ENCODE results near the gene TMEM221. TPM values are rescaled to one million over a fixed set of nuclear protein-coding genes. Genes with fewer than 3 reads are reported as not detected.
"Not testable (repeated sequence)": the region's sequence is repeated elsewhere in the genome, so short reads cannot be mapped to it uniquely, and the experiment has no call there.

Gene TMEM221
- total RNA-seq, 5 donors from 2014 or later (not counting 1 experiment from before 2014, with no cell fraction given), result not detected

DNA sequence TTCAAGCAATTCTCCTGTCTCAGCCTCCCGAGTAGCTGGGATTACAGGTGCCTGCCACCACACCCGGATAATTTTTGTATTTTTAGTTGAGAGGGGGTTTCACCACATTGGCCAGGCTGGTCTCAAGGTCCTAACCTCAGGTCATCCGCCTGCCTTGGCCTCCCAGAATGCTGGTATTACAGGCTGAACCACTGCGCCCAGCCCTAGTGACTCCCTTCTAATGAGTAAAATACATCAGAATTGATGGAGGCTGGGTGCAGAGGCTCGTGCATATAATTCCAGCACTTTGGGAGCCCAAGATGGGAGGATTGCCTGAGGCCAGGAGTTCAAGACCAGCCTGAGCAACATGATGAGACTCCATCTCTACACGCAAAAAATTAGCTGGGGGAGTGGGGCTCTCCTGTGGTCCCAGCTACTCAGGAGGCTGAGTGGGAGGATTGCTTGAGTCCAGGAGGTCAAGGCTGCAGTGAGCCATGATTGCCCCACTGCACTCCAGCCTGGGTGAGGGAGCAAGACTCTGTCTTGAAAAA is 26.6 kb upstream of the TMEM221 start:
- peaks cover 8 to 19% (median 14%) of the 10 kb centered on the region in 3 donors for H3K4me1 Mint-ChIP-seq
- WGBS (ENCODE audit: insufficient coverage), result 81% methylated on average over 3 of the region's 6 CpGs
- H3K4me3 Mint-ChIP-seq; H3K27me3 Mint-ChIP-seq; POLR2A ChIA-PET; H3K36me3 Mint-ChIP-seq; H3K27ac ChIP-seq (ENCODE audit: low read length); H3K27ac Mint-ChIP-seq; CTCF ChIA-PET; ATAC-seq (replicated peaks in 1 of 4); DNase-seq; H3K27me3 ChIP-seq (replicated peaks in 1 of 2; ENCODE audit: control insufficient read depth in 2 of 2, extremely low read depth in 1 of 2, insufficient read depth in 2 of 2, low read length in 1 of 2); H3K9me3 Mint-ChIP-seq; H3K9me3 ChIP-seq; H3K36me3 ChIP-seq (ENCODE audit: control insufficient read depth in 2 of 2, extremely low read depth in 1 of 2, insufficient read depth in 1 of 2, low read length in 1 of 2); H3K4me3 ChIP-seq (ENCODE audit: control insufficient read depth in 1 of 2, extremely low read depth in 1 of 2, low read length in 1 of 2): not testable (repeated sequence)
- H3K4me1 ChIP-seq (ENCODE audit: control insufficient read depth in 1 of 2, extremely low read depth in 1 of 2, insufficient read depth in 2 of 2, low read length in 2 of 2), result peaks cover 0 to 12% of the 10 kb centered on the region in 2 experiments

DNA sequence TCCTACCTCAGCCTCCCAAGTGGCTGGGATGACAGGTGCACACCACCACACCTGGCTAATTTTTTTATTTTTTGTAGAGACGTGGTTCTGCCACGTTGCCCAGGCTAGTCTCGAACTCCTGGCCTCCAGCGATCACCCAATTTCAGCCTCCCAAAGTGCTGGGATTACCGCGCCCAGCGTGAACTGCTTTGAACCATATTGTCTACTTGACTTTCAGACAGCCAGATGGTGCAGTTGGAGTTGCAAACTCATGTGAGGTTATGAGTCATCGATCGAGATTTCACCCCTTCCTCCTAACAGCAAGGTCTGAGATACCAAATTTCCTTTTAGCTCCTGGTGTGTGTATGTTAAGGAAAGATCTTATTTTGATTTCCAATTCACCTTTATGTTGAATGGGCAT is 24.6 kb upstream of the TMEM221 start:
- ATAC-seq (replicated peaks in 1 of 4), result no peak
- Histone ChIP-seq H3K9me3 (no peaks in the 10 kb centered on the region), H3K27me3 (replicated peaks in 1 of 2; ENCODE audit: control insufficient read depth in 2 of 2, extremely low read depth in 1 of 2, insufficient read depth in 2 of 2, low read length in 1 of 2) (no peaks in the 10 kb centered on the region), H3K4me1 (ENCODE audit: control insufficient read depth in 1 of 2, extremely low read depth in 1 of 2, insufficient read depth in 2 of 2, low read length in 2 of 2) (peaks cover 2 to 27% of the 10 kb centered on the region in 2 experiments), H3K4me3 (ENCODE audit: control insufficient read depth in 1 of 2, extremely low read depth in 1 of 2, low read length in 1 of 2) (no peak overlapping the region), H3K27ac (ENCODE audit: low read length) (no peak overlapping the region), H3K36me3 (ENCODE audit: control insufficient read depth in 2 of 2, extremely low read depth in 1 of 2, insufficient read depth in 1 of 2, low read length in 1 of 2) (no peaks in the 10 kb centered on the region)
- Mint-ChIP-seq H3K9me3 (no peaks in the 10 kb centered on the region), H3K36me3 (no peaks in the 10 kb centered on the region), H3K27me3 (no peaks in the 10 kb centered on the region), H3K4me1 (peaks cover 25 to 31% (median 27%) of the 10 kb centered on the region in 3 donors), H3K27ac (peak overlapping the region in 1 of 2 donors; percentile 34), H3K4me3 (peak overlapping the region in 2 of 3 donors; percentile 6 to 98)
- POLR2A ChIA-PET, result no interaction called here
- CTCF ChIA-PET, result no interaction called here
- WGBS (ENCODE audit: insufficient coverage), result 86% methylated on average over 4 of the region's 9 CpGs
- no peak for DNase-seq

DNA sequence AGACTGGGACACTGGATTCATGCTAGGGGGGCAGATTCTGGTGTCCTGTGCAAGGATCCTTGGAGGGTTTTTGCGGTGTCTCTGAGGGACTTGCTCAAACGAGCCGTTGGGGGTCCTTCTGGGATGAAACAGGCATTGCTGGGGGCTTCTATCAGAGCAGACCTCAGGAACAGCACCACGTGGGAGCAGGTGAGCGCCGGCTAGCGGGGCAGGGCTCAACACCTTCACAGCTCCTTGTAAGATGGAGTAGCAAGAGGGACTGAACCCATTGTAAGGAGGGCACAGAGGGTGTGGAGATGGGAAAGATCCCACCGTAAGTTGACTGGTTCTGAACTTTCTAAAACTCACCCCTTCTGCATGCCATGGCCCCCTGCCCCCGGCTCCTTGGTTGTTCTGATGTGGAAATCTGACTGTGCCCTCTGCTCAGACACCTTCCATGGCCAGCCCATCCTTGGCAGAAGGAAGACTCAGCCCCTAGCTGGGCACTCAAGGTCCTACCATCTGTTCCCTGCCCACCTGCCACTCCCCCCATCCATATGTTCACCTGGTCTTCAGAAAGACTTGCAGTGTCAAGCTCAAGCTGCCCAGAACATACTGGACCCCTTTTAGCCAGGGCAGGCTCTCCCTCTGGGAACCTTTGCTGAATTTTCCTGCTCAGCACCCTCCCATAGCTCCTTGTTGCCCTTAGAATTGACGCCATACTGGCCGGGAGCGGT is 23.1 kb upstream of the TMEM221 start:
- Histone ChIP-seq H3K36me3 (ENCODE audit: control insufficient read depth in 2 of 2, extremely low read depth in 1 of 2, insufficient read depth in 1 of 2, low read length in 1 of 2) (no peaks in the 10 kb centered on the region), H3K27me3 (replicated peaks in 1 of 2; ENCODE audit: control insufficient read depth in 2 of 2, extremely low read depth in 1 of 2, insufficient read depth in 2 of 2, low read length in 1 of 2) (no peaks in the 10 kb centered on the region), H3K9me3 (no peaks in the 10 kb centered on the region), H3K4me3 (ENCODE audit: control insufficient read depth in 1 of 2, extremely low read depth in 1 of 2, low read length in 1 of 2) (no peak overlapping the region), H3K4me1 (ENCODE audit: control insufficient read depth in 1 of 2, extremely low read depth in 1 of 2, insufficient read depth in 2 of 2, low read length in 2 of 2) (peaks cover 2 to 27% of the 10 kb centered on the region in 2 experiments), H3K27ac (ENCODE audit: low read length) (no peak overlapping the region)
- ATAC-seq (replicated peaks in 1 of 4), result no peak
- POLR2A ChIA-PET, result interaction anchor here in 1 of 2 donors (0.5 kb wide), 1 partner anchor 68 kb away, joined by 4 read pairs; no protein-coding TSS in a partner anchor
- Mint-ChIP-seq H3K9me3 (no peaks in the 10 kb centered on the region), H3K27ac (peak overlapping the region; percentile 49 to 52), H3K4me1 (peaks cover 25 to 31% (median 27%) of the 10 kb centered on the region in 3 donors), H3K36me3 (no peaks in the 10 kb centered on the region), H3K4me3 (peak overlapping the region; percentile 92 to 98 (median 92)), H3K27me3 (no peaks in the 10 kb centered on the region)
- CTCF ChIA-PET, result interaction anchor here in 1 of 2 donors (0.6 kb wide), 1 partner anchor 13 kb away, joined by 3 read pairs; no protein-coding TSS in a partner anchor
- DNase-seq, result no peak
- WGBS (ENCODE audit: insufficient coverage), result 72% methylated on average over 7 of the region's 12 CpGs

DNA sequence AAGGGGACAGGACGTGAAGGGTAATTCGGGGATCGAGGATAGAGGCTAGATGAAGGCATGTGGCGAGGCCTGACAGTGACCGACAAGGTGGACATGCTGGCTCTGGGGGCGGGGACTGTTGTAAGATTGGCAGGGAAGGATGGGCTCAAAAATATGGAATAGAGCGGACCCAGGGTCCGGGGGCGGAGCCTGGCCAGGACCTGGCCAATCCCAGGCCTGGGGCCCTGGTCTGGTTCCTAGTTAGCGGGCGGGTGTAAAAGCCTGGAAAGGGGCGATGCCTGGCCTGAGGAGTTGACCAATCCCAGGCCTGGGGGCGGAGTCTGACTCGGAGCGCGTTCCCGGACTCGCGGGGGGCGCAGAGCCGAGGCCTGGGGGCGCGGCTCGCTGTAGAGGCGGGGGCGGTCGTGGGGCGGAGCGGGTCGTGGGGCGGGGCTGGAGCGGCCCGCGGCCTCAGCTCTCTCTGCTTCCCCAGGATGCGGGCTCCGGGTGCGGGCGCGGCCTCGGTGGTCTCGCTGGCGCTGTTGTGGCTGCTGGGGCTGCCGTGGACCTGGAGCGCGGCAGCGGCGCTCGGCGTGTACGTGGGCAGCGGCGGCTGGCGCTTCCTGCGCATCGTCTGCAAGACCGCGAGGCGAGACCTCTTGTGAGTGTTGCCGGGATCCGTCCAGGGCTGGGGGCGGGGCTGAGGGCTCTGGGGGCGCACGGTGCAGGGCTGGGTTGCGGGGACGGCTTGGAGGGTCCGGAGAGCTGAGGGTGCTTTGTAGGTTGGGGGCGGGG is 21.8 kb upstream of the TMEM221 start, which contains the start of gene SLC27A1:
Gene SLC27A1, plus strand, starts transcription at position 457 of the 774 bp plus-strand sequence. Its CDS starts 17 bp downstream, at position 474.
- Histone ChIP-seq H3K27me3 (replicated peaks in 1 of 2; ENCODE audit: control insufficient read depth in 2 of 2, extremely low read depth in 1 of 2, insufficient read depth in 2 of 2, low read length in 1 of 2) (no peaks in the 10 kb centered on the region), H3K9me3 (no peaks in the 10 kb centered on the region), H3K27ac (ENCODE audit: low read length) (peak within 1 kb of the TSS; percentile 69), H3K4me3 (ENCODE audit: control insufficient read depth in 1 of 2, extremely low read depth in 1 of 2, low read length in 1 of 2) (peak within 1 kb of the TSS; percentile 71 to 83), H3K4me1 (ENCODE audit: control insufficient read depth in 1 of 2, extremely low read depth in 1 of 2, insufficient read depth in 2 of 2, low read length in 2 of 2) (peaks cover 2 to 30% of the 10 kb centered on the region in 2 experiments), H3K36me3 (ENCODE audit: control insufficient read depth in 2 of 2, extremely low read depth in 1 of 2, insufficient read depth in 1 of 2, low read length in 1 of 2) (no peaks in the 10 kb centered on the region)
- peak; percentile 73 to 78 (median 76) for ATAC-seq (replicated peaks in 1 of 4)
- Mint-ChIP-seq H3K4me1 (peaks cover 29 to 36% (median 35%) of the 10 kb centered on the region in 3 donors), H3K27ac (peak within 1 kb of the TSS; percentile 88 to 96), H3K36me3 (no peaks in the 10 kb centered on the region), H3K27me3 (no peaks in the 10 kb centered on the region), H3K9me3 (no peaks in the 10 kb centered on the region), H3K4me3 (peak within 1 kb of the TSS; percentile 92 to 98 (median 92))
- ChIA-PET POLR2A (interaction anchor here (0.5 to 0.7 kb wide), 2 partner anchors 77 to 249 kb away, joined by 3 to 6 read pairs; partner anchors contain the start of gene MAP1S (in 1 of the 2)), CTCF (no interaction called here)
- under 1% methylated on average over 61 of the region's 67 CpGs for WGBS (ENCODE audit: insufficient coverage)
- DNase-seq, result peak; percentile 71 to 92 (median 84)

DNA sequence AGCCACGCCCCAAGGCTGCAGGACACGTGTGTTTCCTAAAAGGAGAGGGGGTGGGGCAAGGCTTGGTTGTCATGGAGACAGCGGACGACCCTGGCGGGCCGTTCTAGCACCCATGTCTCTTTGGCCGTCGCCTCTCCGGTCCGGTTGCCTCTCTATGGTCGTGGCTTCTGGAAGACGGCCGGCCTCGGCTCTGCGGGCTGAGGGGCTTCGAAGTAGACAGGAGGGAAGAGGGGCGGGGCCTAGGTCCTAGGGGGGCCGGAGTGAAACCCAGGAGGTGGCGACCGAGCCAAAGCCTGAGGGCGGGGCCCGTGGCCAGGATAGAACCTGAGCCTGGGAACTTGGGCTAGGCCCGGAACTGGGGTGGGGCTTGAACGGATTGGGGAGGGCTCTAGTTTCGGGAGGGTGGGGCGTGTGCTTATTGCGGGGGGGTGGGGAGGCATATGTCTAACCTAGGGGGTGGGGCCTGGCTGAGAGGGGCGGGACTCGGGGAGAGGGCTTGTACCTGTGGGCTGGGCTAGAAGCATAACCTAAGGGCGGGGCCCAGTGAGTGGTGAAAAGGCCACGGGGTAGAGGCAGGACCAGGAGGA is 21.1 kb upstream of the TMEM221 start:
- Mint-ChIP-seq H3K27me3 (no peaks in the 10 kb centered on the region), H3K27ac (peak overlapping the region; percentile 88 to 96), H3K9me3 (no peaks in the 10 kb centered on the region), H3K4me1 (peaks cover 29 to 36% (median 35%) of the 10 kb centered on the region in 3 donors), H3K36me3 (no peaks in the 10 kb centered on the region), H3K4me3 (peak overlapping the region; percentile 92 to 98 (median 92))
- Histone ChIP-seq H3K36me3 (ENCODE audit: control insufficient read depth in 2 of 2, extremely low read depth in 1 of 2, insufficient read depth in 1 of 2, low read length in 1 of 2) (no peaks in the 10 kb centered on the region), H3K27ac (ENCODE audit: low read length) (peak overlapping the region; percentile 69), H3K4me1 (ENCODE audit: control insufficient read depth in 1 of 2, extremely low read depth in 1 of 2, insufficient read depth in 2 of 2, low read length in 2 of 2) (peaks cover 2 to 30% of the 10 kb centered on the region in 2 experiments), H3K4me3 (ENCODE audit: control insufficient read depth in 1 of 2, extremely low read depth in 1 of 2, low read length in 1 of 2) (peak overlapping the region; percentile 71 to 83), H3K27me3 (replicated peaks in 1 of 2; ENCODE audit: control insufficient read depth in 2 of 2, extremely low read depth in 1 of 2, insufficient read depth in 2 of 2, low read length in 1 of 2) (no peaks in the 10 kb centered on the region), H3K9me3 (no peaks in the 10 kb centered on the region)
- under 1% methylated on average over 29 of the region's 31 CpGs for WGBS (ENCODE audit: insufficient coverage)
- ATAC-seq (replicated peaks in 1 of 4) (peak; percentile 82 to 87 (median 82)), DNase-seq (peak; percentile 85 to 98 (median 95))
- POLR2A ChIA-PET, result interaction anchor here in 1 of 2 donors (0.5 kb wide), 1 partner anchor 76 kb away, joined by 6 read pairs; no protein-coding TSS in a partner anchor
- CTCF ChIA-PET, result interaction anchor here in 1 of 2 donors (0.6 kb wide), 1 partner anchor 170 kb away, joined by 3 read pairs; no protein-coding TSS in a partner anchor

Measured in T-cell (primary cell).